Measurements from ENCODE around the gene GOLGA6L2. TPM values are rescaled to one million over a fixed set of nuclear protein-coding genes. Genes with fewer than 3 reads are reported as not detected.

GOLGA6L2 gene
- total RNA-seq, 2 experiments from 2014 or later: not detected

- Histone ChIP-seq H3K4me1 (ENCODE audit: insufficient read depth, low read length, poor library complexity, severe bottlenecking) (no peaks in the 10 kb centered on the region), H3K27ac (ENCODE audit: low read depth, low read length, poor library complexity, severe bottlenecking) (no peak overlapping the region), H4K20me1 (ENCODE audit: insufficient read depth, low read length) (no peaks in the 10 kb centered on the region), H3K79me2 (ENCODE audit: insufficient read depth, low read depth, low read length) (no peaks in the 10 kb centered on the region), H3K9me2 (ENCODE audit: insufficient read depth, low read length) (no peaks in the 10 kb centered on the region), H3K9me3 (ENCODE audit: low read length) (no peaks in the 10 kb centered on the region), H3K4me2 (ENCODE audit: low read length) (no peak overlapping the region), H3K36me3 (ENCODE audit: insufficient read depth, low read length) (no peaks in the 10 kb centered on the region), H2AFZ (ENCODE audit: low read length) (no peak overlapping the region), H3K4me3 (ENCODE audit: low read depth, low read length, poor library complexity, severe bottlenecking) (no peak overlapping the region)
- no TSS peak for BruUV-seq (replicated peaks)
- intact Hi-C loops (cut with micrococcal nuclease; ENCODE audit: unreplicated experiment): no loop called here
- ChIA-PET POLR2A (no interaction called here), CTCF (ENCODE audit: unreplicated experiment) (no interaction called here)
- TF ChIP-seq CTCF (conservative IDR thresholded peaks at IDR 0.05; ENCODE audit: low read length) (no peak), EZH2phosphoT487 (IDR thresholded peaks at IDR 0.05; ENCODE audit: borderline replicate concordance, low read depth, low read length) (no peak)
- no peak for DNase-seq (ENCODE audit: low spot score)
These were observed 36.8 kb upstream of the GOLGA6L2 start for GRCh38 chr15:23483821-23484299.

- no peak overlapping the region for H3K4me2 ChIP-seq (ENCODE audit: low read length)
- no peak overlapping the region for H3K27ac ChIP-seq (ENCODE audit: low read depth, low read length, poor library complexity, severe bottlenecking)
- BruUV-seq (replicated peaks): no TSS peak
- no peaks in the 10 kb centered on the region for H3K4me1 ChIP-seq (ENCODE audit: insufficient read depth, low read length, poor library complexity, severe bottlenecking)
- H4K20me1 ChIP-seq (ENCODE audit: insufficient read depth, low read length): no peaks in the 10 kb centered on the region
- intact Hi-C loops (cut with micrococcal nuclease; ENCODE audit: unreplicated experiment): no loop called here
- H2AFZ ChIP-seq (ENCODE audit: low read length): no peak overlapping the region
- no peaks in the 10 kb centered on the region for H3K9me2 ChIP-seq (ENCODE audit: insufficient read depth, low read length)
- ChIA-PET POLR2A (no interaction called here), CTCF (ENCODE audit: unreplicated experiment) (no interaction called here)
- DNase-seq (ENCODE audit: low spot score): no peak
- no peak for TF ChIP-seq CTCF (conservative IDR thresholded peaks at IDR 0.05; ENCODE audit: low read length)
- no peak for TF ChIP-seq EZH2phosphoT487 (IDR thresholded peaks at IDR 0.05; ENCODE audit: borderline replicate concordance, low read depth, low read length)
- no peak overlapping the region for H3K4me3 ChIP-seq (ENCODE audit: low read depth, low read length, poor library complexity, severe bottlenecking)
- no peaks in the 10 kb centered on the region for H3K9me3 ChIP-seq (ENCODE audit: low read length)
- no peaks in the 10 kb centered on the region for H3K36me3 ChIP-seq (ENCODE audit: insufficient read depth, low read length)
- H3K79me2 ChIP-seq (ENCODE audit: insufficient read depth, low read depth, low read length): no peaks in the 10 kb centered on the region
These were observed 35.9 kb upstream of the GOLGA6L2 start for GRCh38 chr15:23482764-23483489.

GRCh38 chr15:23482228-23482627, 35.2 kb upstream of the GOLGA6L2 start:
- no TSS peak for BruUV-seq (replicated peaks)
- intact Hi-C loops (cut with micrococcal nuclease; ENCODE audit: unreplicated experiment): no loop called here
- ChIA-PET CTCF (ENCODE audit: unreplicated experiment) (no interaction called here), POLR2A (no interaction called here)
- no peak for TF ChIP-seq CTCF (conservative IDR thresholded peaks at IDR 0.05; ENCODE audit: low read length)
- TF ChIP-seq EZH2phosphoT487 (IDR thresholded peaks at IDR 0.05; ENCODE audit: borderline replicate concordance, low read depth, low read length): no peak
- Histone ChIP-seq H3K9me2 (ENCODE audit: insufficient read depth, low read length) (no peaks in the 10 kb centered on the region), H3K9me3 (ENCODE audit: low read length) (no peaks in the 10 kb centered on the region), H3K79me2 (ENCODE audit: insufficient read depth, low read depth, low read length) (no peaks in the 10 kb centered on the region), H3K4me3 (ENCODE audit: low read depth, low read length, poor library complexity, severe bottlenecking) (no peak overlapping the region), H4K20me1 (ENCODE audit: insufficient read depth, low read length) (no peaks in the 10 kb centered on the region), H3K36me3 (ENCODE audit: insufficient read depth, low read length) (no peaks in the 10 kb centered on the region), H3K27ac (ENCODE audit: low read depth, low read length, poor library complexity, severe bottlenecking) (no peak overlapping the region), H2AFZ (ENCODE audit: low read length) (no peak overlapping the region), H3K4me1 (ENCODE audit: insufficient read depth, low read length, poor library complexity, severe bottlenecking) (no peaks in the 10 kb centered on the region), H3K4me2 (ENCODE audit: low read length) (no peak overlapping the region)
- no peak for DNase-seq (ENCODE audit: low spot score)

All from OCI-LY7 (cell line).